HK-2 (cell line): ENCODE data around the gene GIMAP2.
"Not testable (repeated sequence)": the region's sequence is repeated elsewhere in the genome, so short reads cannot be mapped to it uniquely, and the experiment has no call there.

Experiments used
- DNase-seq: peaks from one replicate; pipeline ENCODE4 v3.0.0-alpha.2; 2018; ENCODE audit not compliant: unreplicated experiment

The GIMAP2 gene

DNA sequence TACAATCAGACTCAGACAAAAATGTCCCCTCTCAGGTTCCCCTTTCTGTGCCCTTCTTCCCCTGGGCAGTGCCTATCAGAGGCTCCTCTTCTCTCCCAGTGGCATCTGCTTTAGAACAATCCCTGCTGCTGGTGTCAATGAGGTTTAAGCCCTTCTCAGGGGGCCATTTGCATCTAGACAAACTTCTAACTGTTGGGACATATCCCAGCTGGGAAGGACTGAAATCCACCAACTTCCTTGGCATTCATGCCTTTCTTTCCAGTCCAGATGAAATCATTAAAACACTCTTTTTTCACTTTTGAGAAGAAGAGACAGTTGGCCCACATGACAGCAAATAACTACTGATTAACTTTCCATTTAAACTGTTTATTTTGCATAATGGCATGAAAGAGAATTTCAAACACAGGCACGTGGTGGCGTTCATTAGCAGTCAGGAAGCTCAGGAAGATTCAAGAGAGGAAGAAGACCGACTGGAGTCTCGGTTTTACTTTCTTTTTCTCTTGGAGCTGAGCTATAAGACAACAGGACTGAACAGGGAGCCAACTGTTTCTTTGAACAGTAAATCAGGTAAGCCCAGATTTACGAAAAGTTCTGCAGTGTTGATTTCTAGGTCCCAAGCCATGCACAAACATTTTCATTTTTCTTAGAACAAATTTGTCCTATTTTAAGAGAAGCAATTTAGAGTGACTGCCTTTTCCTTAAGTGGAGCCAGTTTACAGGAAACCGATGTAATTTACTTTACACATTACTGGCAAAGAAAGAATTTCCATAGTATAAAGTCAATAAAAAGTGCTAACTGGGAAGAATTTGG lies at the start of gene GIMAP2:
Gene GIMAP2 (plus strand): TSS at position 488 of the 811 bp plus-strand sequence. CDS start 1,354 bp downstream, outside the sequence.
- DNase-seq: no peak

DNA sequence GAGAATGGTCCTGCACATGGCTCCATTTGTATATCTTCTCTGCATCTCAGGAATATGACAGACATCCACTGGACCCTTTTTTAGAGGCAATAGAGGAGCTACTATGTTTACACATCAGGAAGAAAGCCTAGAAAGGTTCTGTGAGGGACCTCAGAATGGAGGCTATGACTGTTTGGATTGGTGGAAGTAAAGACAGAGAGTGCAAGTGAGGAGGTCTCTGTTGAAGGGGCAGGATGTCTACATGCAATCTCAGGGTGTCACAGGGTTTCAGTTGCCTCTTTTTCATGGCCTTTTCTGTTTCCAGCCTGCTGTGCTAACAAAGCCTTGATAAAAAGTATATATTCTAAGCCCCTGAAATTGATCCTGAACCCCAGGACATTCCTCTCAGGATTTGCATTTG lies 43.7 kb upstream of the GIMAP2 start:
- DNase-seq: no peak

DNA sequence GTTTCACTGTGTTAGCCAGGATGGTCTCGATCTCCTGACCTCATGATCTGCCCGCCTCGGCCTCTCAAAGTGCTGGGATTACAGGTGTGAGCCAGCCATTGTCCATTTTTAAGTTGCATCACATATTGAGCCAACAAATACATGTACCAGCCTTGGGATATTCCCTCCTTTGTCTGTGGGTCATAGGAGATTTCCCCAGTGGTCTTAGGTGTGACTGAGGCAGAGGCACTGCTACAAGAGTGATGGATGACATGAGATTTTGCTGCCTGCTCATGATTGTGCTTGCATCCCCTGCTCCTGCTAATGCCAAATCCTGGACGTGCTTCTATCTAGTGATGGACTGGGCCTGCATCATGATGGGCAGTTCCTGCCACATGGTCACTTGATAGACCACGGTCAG lies 42.6 kb upstream of the GIMAP2 start:
- DNase-seq: no peak

DNA sequence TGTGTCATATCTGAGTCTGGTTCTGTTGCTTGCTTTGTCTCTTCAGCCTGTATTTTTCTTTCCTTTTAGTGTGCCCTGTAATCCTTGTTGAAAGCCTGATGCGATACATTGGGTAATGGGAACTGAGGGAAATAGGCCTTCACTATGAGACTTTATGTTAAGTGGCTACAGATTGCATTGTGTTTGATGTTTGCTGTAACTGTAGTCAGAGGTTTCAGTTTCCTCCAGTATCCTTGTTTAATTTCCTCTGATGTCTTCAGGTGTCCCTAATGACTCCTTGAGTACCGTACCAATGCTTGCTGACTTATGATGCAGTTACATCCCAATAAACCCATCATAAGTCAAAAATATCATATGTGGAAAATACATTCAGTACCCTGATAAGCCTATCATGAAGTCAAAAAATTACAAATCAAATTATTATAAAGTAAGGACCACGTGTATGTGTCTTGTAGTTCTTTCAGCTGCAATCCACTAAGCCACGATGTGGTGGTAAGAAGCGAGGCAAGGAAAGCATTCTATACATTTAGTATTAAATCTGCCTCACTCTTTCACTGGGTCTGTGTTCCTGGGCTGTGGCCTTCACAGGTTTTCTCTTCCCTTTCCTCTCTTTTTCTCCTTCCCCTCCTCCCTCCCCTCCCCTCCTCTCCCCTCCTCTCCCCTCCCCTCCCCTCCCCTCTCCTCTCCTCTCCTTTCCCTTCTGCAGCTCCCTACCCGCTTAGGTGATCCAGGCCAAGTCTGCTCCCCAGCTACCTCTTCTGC lies 40.1 kb upstream of the GIMAP2 start:
- no peak for DNase-seq

DNA sequence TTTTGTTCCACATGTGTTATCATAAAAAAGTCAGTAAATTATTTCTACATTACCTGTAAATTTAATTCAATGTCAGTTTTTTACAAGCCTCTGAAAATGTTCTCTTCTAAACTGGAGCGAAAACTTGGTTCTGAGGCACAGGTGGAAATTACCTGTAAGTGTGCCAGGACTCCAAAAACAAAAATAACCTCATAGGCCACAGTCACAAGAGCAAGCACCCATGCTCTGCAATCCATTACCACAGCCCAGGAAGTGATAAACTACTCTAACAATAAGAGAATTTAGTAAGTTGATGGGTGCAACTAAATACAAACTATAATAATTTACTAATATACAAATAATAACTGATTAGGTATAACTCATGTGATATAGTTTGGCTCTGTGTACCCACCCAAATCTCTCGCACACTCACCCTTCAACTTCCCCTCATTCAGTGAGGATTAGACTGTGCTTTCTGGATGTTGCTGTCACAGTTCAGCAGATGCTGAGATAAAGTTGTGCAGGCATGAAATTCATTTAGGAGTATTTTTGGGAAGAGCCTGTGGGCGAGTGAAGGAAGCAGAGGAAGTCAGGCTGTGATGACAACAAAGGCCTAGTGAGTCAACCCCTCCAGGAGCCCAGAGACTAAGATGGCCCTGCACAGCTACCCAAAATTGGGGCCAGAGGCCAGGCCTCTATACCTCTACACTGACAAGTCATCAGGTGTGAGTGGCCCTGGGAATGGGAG lies 37.0 kb upstream of the GIMAP2 start:
- DNase-seq: no peak

DNA sequence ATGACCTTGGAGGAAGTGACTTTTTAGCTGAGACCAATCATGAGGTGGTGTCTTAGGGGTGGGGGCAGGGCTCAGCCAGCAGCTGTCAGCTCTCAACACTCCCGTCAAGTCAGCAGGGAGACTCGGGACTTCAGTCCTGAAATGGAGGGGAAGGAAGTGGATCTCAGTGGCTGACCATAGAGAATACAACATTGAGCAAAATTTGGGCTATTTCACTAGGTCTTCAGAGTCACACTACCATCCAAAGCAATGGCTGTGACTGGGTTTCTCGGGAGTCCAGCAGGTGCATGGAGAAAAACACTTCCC lies 36.5 kb upstream of the GIMAP2 start:
- DNase-seq: no peak

DNA sequence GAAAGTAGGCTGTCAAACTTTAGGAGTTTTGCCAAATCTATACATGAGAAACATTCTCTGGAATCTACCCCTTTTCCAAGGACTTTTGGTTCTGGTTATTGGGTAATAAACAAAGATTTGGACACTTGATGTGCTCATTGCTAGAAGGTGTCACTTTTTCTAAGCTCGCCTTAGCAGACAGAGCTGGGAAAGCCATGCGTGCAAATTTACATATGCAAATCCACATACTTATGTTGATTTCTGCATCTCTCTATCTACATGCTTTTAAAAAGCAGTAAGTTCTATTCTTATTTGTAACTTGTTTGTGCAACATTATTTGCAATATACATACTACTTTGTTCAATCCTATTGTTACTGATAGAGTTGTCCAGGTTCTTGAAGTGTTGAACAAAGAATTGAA lies 30.8 kb upstream of the GIMAP2 start:
- DNase-seq: no peak

DNA sequence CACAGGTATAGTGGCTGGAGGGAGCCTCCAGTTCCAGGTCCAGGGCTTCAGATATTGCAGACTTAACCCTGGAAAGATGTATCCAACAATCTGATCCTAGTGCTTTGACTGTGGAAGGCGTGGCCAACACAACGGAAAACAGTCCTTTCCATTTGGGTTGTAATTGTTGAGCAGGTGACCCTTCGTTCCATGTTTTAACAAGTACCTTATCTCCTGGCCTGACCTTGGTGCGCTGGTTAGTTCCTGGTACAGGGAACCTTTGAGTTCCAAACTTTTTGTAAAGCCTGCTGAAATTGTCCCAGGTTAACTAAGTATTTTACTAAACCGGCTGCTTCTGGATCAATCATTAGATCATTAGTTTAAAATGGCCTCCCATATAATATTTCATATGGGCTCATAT lies 29.5 kb upstream of the GIMAP2 start:
- no peak for DNase-seq

DNA sequence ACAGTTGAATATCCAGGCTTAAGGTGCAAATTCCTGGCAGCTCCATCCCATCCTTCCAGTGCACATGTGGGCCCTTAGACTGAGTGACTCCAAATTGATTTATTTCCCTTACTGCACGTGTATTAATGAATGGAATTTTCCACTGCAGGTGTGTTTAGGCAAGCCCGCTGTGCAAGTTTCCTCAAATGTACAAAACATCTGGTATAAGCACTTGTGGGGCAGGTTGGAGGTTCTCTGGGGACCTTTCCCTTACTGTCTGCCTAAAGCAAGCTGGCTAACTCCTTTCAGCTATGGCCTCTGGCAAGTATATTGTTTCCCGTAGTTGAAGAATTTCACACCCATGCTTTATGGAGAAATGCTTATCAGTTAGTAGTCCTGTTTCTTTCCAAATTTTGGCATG lies 28.0 kb upstream of the GIMAP2 start:
- DNase-seq: no peak

DNA sequence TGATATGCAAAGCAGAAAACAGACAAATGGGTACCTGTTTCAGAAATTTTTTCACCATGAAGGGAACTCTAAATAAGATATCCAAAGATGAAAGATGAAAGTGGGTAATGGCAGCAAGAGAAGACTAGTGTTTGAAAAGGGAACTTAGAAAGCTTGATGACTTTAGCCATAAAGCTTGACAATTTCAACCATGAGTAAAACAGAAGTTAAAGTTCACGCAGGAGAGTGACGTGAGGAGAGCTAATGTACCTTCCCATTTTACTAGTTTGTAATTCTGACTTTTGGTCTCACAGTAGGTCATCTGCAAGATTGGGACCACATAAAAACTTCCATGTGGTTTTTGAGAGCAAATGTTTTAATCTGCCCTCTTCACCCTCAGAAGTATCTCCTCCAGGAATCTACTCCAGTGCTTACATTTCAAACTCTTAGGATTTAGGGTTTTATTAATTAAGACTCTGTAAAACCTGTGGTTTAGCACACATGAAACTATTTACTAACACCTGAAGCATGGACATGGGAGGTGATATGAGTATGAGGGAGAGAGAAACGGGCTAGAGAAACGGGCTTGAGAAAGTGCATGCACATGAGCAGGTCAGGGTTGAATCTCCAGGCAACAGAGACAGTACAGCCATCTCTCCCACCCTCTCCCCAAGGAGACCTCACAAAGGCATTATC lies 24.4 kb upstream of the GIMAP2 start:
- DNase-seq: no peak

DNA sequence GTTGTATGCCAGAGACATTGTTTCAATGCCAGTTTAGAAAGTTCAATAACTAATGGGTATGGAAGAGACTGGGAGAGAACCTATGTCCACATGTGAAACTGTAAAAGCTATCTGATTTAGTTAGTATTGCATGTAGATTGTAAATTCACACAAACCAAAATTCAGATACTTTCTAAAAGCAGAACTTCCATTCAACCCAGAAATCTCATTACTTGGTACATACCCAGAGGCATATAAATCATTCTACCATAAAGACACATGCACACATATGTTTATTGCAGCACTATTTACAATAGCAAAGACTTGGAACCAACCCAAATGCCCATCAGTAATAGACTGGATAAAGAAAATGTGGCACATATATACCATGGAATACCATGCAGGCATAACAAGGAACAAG lies 22.7 kb upstream of the GIMAP2 start:
- DNase-seq: not testable (repeated sequence)

DNA sequence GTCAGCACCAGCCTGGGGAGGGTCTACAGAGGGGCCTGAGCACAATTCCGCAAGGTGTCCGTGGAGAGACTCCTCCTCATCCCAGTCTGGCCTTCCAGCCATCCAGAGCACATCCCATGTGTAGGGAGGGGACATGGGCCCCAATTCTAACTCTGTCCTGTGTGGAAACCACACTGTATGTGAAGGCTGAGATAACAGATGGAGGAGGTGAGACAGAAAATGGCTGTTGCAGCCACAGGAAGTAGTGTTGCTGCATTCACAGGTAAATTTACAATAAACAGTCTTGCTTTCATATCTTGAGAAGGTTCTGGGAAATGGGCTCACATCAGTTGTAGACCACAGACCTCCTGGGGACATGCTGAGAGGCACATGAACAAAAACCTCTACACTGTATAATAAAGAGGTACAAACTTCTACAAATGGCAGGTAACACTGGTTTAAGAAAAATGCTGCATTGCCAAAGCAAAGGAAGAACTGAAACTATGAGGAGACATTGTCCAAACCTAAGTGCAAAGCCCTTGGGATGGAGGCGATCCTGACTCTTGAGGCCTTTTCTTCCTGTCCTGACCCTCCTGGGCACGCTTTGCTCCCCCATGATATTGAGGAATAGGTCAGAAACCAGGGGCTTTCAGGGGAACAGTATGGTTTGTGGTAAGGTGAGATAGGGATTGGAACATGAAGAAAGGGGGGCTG lies 21.6 kb upstream of the GIMAP2 start:
- DNase-seq: no peak

DNA sequence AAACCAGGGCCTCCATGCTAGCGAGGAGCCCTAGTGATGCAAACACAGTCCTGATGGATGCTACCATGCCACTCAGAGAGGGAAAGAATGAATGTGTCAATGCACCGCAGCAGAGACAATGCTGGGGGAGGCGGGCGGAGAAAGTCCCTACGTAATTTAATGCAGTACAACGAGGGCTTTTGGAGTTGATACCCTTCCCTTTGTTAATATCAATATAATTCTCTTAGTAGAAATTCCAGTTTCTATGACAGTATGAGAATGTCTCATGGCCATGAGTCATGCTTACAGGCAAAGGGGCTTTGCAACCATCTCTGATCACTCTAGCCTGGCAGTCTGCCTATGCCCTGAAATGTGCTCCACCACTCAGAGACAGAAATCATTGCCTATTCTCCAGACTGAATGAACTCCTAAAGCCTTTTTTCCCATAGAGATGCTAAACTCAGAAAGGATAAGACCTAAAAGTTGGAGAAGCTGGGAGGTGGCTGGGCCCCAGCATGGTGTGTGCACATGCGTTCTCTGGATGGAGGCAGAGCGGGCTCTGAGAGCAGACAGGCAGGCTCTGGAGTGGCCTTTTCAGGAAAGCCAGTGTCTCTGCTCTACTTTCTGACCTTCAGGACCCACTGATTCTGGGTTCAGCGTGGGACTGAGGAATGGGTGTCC lies 20.3 kb upstream of the GIMAP2 start:
- no peak for DNase-seq

DNA sequence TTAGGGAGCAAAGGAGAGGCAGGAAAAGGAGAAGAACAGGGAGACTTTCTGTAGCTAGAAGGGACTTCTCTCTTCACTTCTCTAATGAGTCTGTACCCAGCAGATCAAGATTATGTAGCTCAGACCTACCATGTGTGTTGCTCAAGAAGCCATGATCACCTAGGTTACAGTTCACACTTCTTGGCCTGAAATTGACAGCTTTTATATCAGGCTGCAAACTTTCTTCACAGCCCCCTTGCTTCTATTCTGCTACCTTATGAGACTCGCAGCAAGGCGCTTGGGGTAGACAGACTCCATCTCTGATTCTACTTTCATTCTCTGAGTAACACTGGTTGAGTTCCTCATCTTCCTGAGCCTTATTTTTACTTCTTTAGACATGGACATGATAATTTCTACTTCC lies 19.6 kb upstream of the GIMAP2 start:
- no peak for DNase-seq

DNA sequence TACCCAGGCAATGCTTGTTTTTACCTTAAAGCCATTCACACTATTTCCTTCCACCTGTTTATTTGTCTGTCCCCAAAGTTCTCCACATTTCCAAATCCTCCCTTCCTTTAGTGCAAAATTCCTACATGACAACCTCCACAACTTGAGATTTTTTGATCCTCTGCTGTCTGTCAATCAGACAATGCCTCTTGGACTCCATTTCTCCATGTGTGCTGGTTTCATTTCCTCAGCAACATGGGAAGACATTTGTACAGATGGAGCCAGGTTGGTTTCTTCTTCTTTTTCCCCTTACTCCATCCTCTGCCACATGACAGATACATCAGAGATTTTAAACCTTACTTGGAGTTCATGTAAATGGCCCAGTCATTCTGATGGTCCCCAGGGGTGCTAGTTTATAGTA lies 19.1 kb upstream of the GIMAP2 start:
- no peak for DNase-seq

DNA sequence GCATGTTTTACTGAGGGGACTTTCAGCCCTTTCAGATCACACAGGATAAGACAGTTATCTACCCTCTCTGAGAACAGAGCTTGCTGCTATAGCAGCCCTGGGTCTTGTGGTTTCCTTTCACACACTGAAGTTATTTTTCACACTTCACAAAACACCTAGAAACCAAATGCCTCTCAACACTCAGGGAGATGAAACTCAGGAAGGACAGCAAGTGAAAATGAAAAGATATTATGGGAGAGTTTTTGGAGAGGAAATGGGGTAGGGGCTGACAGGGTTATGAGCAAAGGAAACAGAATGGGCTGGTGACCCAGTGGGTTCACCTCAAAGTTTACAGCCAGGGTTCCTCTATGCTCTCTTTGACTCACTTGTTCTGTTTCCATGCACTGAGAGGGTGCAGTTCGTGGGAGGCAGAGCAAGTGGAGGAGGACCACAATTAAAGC lies 17.0 kb upstream of the GIMAP2 start:
- no peak for DNase-seq

DNA sequence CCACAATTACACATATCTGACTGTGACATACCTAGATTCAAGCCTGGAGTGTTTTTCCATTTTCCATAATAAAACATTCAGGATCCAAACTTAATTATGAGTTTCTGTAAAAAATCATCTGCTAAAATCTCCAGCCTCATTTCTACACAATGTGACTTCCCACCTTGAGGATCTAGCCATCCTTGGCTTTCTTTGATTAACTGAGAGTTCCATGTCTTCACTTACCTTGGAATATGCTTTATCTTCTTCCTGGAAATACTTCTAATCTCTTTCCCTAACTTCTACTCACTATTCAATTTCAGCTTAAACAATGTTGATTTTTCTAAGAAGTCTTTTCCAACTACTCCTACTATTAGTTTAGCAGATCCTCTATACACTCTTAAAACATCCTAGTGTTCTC lies 16.5 kb upstream of the GIMAP2 start:
- no peak for DNase-seq

DNA sequence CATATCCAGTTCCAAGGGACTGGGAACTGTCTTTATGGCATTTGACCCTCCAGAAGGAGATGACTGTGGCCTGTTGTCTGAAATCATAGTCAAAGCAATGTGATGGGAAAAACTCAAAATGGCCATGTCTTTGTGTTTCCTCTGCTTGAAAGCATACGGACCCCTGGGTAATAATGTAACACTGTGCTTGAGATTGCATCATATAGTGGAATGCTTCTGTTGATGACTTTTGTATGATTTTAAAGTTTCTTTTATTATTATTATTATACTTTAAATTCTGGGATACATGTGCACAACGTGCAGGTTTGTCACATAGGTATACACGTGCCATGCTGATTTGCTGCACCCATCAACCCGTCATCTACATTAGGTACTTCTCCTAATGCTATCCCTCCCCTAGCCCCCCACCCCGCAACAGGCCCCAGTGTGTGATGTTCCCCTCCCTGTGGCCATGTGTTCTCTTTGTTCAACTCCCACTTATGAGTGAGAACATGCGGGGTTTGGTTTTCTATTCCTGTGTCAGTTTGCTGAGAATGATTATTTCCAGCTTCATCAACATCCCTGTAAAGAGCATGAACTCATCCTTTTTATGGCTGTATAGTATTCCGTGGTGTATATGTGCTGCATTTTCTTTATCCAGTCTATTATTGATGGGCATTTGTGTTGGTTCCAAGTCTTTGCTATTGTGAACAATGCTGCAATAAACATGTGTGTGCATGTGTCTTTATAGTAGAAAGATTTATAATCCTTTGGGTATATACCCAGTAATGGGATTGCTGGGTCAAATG lies 13.5 kb upstream of the GIMAP2 start:
- DNase-seq: not testable (repeated sequence)

DNA sequence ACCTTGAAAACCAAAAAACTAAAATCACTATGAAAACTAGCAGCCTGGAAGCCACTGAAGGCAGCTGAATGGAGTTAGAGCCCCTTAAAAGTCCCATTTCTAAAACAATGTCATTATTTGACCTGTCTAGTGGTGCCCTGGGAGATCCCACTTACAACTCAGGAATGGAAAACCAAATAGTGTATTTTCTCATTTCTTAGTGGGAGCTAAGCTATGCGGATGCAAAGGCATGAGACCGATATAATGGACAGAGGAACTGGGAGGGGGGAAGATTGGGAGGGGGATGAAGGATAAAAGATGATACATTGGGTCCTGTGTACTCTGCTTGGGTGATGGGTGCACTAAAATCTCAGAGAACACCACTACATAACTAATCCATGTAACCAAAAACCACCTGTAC lies 9.8 kb upstream of the GIMAP2 start:
- no peak for DNase-seq

DNA sequence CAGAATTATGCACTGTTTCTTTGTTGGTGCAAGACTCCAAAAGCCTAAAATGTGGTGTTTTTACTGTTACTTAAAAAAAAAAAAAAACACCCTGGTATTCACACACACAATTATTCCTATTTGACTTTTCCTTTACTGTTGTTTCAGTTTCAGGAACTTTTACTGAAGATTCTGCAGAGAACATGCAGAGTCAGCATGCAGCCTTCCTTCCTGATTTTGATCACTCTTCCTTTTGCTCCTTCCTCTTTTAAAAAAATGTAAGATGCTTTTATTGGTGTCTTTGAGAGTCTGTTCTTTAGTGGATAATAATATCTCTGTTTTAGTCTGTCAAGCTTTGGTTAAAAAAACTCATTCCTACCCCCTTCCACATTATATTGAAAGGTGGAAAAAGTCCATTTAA lies 9.2 kb upstream of the GIMAP2 start:
- not testable (repeated sequence) for DNase-seq
